H1 (cell line): ENCODE results near the gene MEIS2. TPM values are rescaled to one million over a fixed set of nuclear protein-coding genes. Genes with fewer than 3 reads are reported as not detected.

Experiments
- CTCF ChIA-PET: fragments of 300-600 bp; sonication (Branson Sonifier 250); formaldehyde crosslinking; loops from one replicate; lab custom pipeline; 2021; ENCODE audit not compliant: partially characterized antibody; lab: Charles Lee
- POLR2A ChIA-PET: fragments of 300-600 bp; sonication (Branson Sonifier 250); formaldehyde crosslinking; loops from one replicate; lab custom pipeline; 2021; ENCODE audit warnings: inconsistent platforms; ENCODE audit not compliant: partially characterized antibody; lab: Charles Lee
- DNase-seq, 2 experiments: peaks; one replicate each; pipeline versions ENCODE4 v3.0.0 to v3.0.0-alpha.2; 2010 to 2022; ENCODE audit warnings: low spot score in 2 of 2, low read depth in 1 of 2, mixed read lengths in 1 of 2
- FAIRE-seq: peaks from 2 replicates; lab custom pipeline; 2011; peaks lifted over from hg19 to GRCh38; lab: Jason Lieb, UNC
- H2AFZ ChIP-seq: 2 replicates; pipeline ENCODE4 v1.8.1; 2012; ENCODE audit warnings: low read length, inconsistent platforms
- H2AK5ac ChIP-seq: 2 replicates; pipeline ENCODE4 v1.6.1; 2013; ENCODE audit warnings: low read depth, low read length
- H2BK120ac ChIP-seq: replicated peaks from 2 replicates; pipeline ENCODE3; 2013; ENCODE audit warnings: low read depth, low read length, inconsistent platforms
- H2BK12ac ChIP-seq: 2 replicates; pipeline ENCODE4 v1.6.1; 2013; ENCODE audit warnings: low read depth, low read length
- H2BK15ac ChIP-seq: 2 replicates; pipeline ENCODE4 v1.6.1; 2013; ENCODE audit warnings: low read length
- H2BK20ac ChIP-seq: 2 replicates; pipeline ENCODE4 v1.6.1; 2013; ENCODE audit warnings: low read length
- H2BK5ac ChIP-seq: 2 replicates; pipeline ENCODE4 v1.6.1; 2013; ENCODE audit warnings: low read depth, low read length
- H3K14ac ChIP-seq: 2 replicates; pipeline ENCODE4 v1.6.1; 2013; ENCODE audit warnings: inconsistent platforms; ENCODE audit not compliant: insufficient read length
- H3K18ac ChIP-seq: 2 replicates; pipeline ENCODE4 v1.6.1; 2013; ENCODE audit warnings: low read length; ENCODE audit errors: extremely low read depth
- H3K23ac ChIP-seq: 2 replicates; pipeline ENCODE4 v1.6.1; 2013; ENCODE audit warnings: inconsistent platforms; ENCODE audit not compliant: insufficient read length
- H3K23me2 ChIP-seq: 2 replicates; pipeline ENCODE4 v1.6.1; 2013; ENCODE audit warnings: low read depth, low read length
- H3K27ac ChIP-seq: 2 replicates; pipeline ENCODE4 v1.6.1; 2011; ENCODE audit warnings: low read depth, low read length, inconsistent platforms
- H3K27me3 ChIP-seq, 4 experiments: replicated peaks in 1 of 4; 1 replicate in 1 of 4; 2 replicates in 3 of 4; pipeline versions ENCODE4 v1.6.1 to v1.8.1; 2011 to 2013; ENCODE audit warnings: low read length in 3 of 4, mild to moderate bottlenecking in 3 of 4, inconsistent platforms in 2 of 4, mixed read lengths in 2 of 4, moderate library complexity in 1 of 4; ENCODE audit not compliant: control insufficient read depth in 3 of 4, insufficient read depth in 3 of 4; ENCODE audit errors: extremely low read depth in 1 of 4
- H3K36me3 ChIP-seq, 4 experiments: 2 replicates each; pipeline versions ENCODE4 v1.6.1 to v1.8.1; 2011 to 2013; ENCODE audit warnings: mild to moderate bottlenecking in 4 of 4, low read length in 3 of 4, moderate library complexity in 2 of 4, control low read depth in 1 of 4, inconsistent platforms in 1 of 4; ENCODE audit not compliant: insufficient read depth in 4 of 4, control insufficient read depth in 2 of 4
- H3K4ac ChIP-seq: replicated peaks from 2 replicates; pipeline ENCODE3; 2013; ENCODE audit warnings: low read length, low read depth, mixed read lengths, inconsistent platforms; ENCODE audit not compliant: insufficient read length
- H3K4me1 ChIP-seq, 4 experiments: replicated peaks in 1 of 4; 1 replicate in 1 of 4; 2 replicates in 3 of 4; pipeline versions ENCODE4 v1.6.1 to v1.8.1; 2011 to 2013; ENCODE audit warnings: low read length in 3 of 4, inconsistent platforms in 2 of 4, mixed read lengths in 1 of 4; ENCODE audit not compliant: insufficient read depth in 4 of 4, control insufficient read depth in 3 of 4
- H3K4me2 ChIP-seq, 2 experiments: 2 replicates each; pipeline versions ENCODE4 v1.6.1 to v1.8.1; 2011 to 2013; ENCODE audit warnings: low read depth in 2 of 2, low read length in 2 of 2, control low read depth in 1 of 2, inconsistent platforms in 1 of 2, mild to moderate bottlenecking in 1 of 2; ENCODE audit not compliant: insufficient read depth in 1 of 2
- H3K4me3 ChIP-seq, 4 experiments: fragments of 200-600, 300-600 bp in 1 of 4; sonication (generic), shearing (Covaris generic), sonication (Bioruptor Twin) in 1 of 4; 2 replicates each; pipeline versions ENCODE4 v1.5.1 to v1.8.1; 2011 to 2016; ENCODE audit warnings: low read length in 4 of 4, low read depth in 3 of 4, control low read depth in 2 of 4, inconsistent platforms in 2 of 4, mild to moderate bottlenecking in 2 of 4, mixed read lengths in 1 of 4, moderate library complexity in 1 of 4; ENCODE audit not compliant: insufficient read depth in 2 of 4; ENCODE audit errors: extremely low read depth in 1 of 4
- H3K56ac ChIP-seq: replicated peaks from 2 replicates; pipeline ENCODE3; 2013; ENCODE audit warnings: low read depth, mild to moderate bottlenecking, mixed read lengths, low read length, inconsistent platforms; ENCODE audit not compliant: insufficient read length
- H3K79me1 ChIP-seq: 2 replicates; pipeline ENCODE4 v1.6.1; 2013; ENCODE audit warnings: low read depth, low read length, control low read depth
- H3K79me2 ChIP-seq, 2 experiments: 2 replicates each; pipeline versions ENCODE4 v1.6.1 to v1.8.1; 2012 to 2013; ENCODE audit warnings: low read length in 2 of 2, mild to moderate bottlenecking in 2 of 2, inconsistent platforms in 1 of 2; ENCODE audit not compliant: insufficient read depth in 2 of 2, control insufficient read depth in 1 of 2
- H3K9ac ChIP-seq, 4 experiments: replicated peaks in 1 of 4; 1 replicate in 1 of 4; 2 replicates in 3 of 4; pipeline versions ENCODE4 v1.6.1 to v1.8.1; 2011 to 2013; ENCODE audit warnings: low read depth in 3 of 4, low read length in 3 of 4, control low read depth in 2 of 4, mild to moderate bottlenecking in 2 of 4, moderate library complexity in 2 of 4, inconsistent platforms in 1 of 4; ENCODE audit errors: extremely low read depth in 1 of 4
- H3K9me3 ChIP-seq, 2 experiments: 2 replicates each; pipeline versions ENCODE4 v1.6.1 to v1.8.1; 2012 to 2013; ENCODE audit warnings: mild to moderate bottlenecking in 2 of 2, moderate library complexity in 2 of 2, control low read depth in 1 of 2, inconsistent platforms in 1 of 2, low read depth in 1 of 2, low read length in 1 of 2, mixed read lengths in 1 of 2; ENCODE audit not compliant: insufficient read depth in 2 of 2
- H4K20me1 ChIP-seq, 2 experiments: replicated peaks in 1 of 2; 2 replicates each; pipeline versions ENCODE3 to v1.8.1; 2011 to 2013; ENCODE audit warnings: inconsistent platforms in 2 of 2, low read length in 2 of 2, mild to moderate bottlenecking in 1 of 2; ENCODE audit not compliant: insufficient read depth in 2 of 2, control insufficient read depth in 1 of 2
- H4K5ac ChIP-seq: 2 replicates; pipeline ENCODE4 v1.6.1; 2013; ENCODE audit warnings: low read length, low read depth, mixed read lengths, inconsistent platforms; ENCODE audit not compliant: insufficient read length
- H4K8ac ChIP-seq: 2 replicates; pipeline ENCODE4 v1.8.0; 2013; ENCODE audit warnings: mild to moderate bottlenecking, moderate library complexity, low read length, inconsistent platforms; ENCODE audit not compliant: insufficient read depth; ENCODE audit errors: extremely low read depth
- H4K91ac ChIP-seq: replicated peaks from 2 replicates; pipeline ENCODE3; 2013; ENCODE audit warnings: low read length, mixed read lengths, inconsistent platforms; ENCODE audit not compliant: insufficient read length
- CBX5 ChIP-seq: fragments of 300-800, 300-1000 bp; sonication (generic); IDR thresholded peaks from 2 replicates; pipeline ENCODE4 v1.7.1; 2016; ENCODE audit warnings: antibody characterized with exemption, low read length, low read depth
- EP300 ChIP-seq, 2 experiments: IDR thresholded peaks; 1 replicate in 1 of 2; 2 replicates in 1 of 2; pipeline ENCODE4 v1.6.1; 2011 to 2012; ENCODE audit warnings: low read depth in 2 of 2, low read length in 2 of 2, mild to moderate bottlenecking in 2 of 2, borderline replicate concordance in 1 of 2, inconsistent platforms in 1 of 2, moderate library complexity in 1 of 2
- SIN3A ChIP-seq, 2 experiments: IDR thresholded peaks in 1 of 2; conservative IDR thresholded peaks in 1 of 2; 2 replicates each; pipeline ENCODE4 v1.6.1; 2011 to 2012; ENCODE audit warnings: low read length in 2 of 2, improper control_type of control experiment in 1 of 2, low read depth in 1 of 2, mild to moderate bottlenecking in 1 of 2
- WGBS, 2 experiments: shearing (Covaris generic) in 1 of 2; methylation state at CpG; one replicate each; pipeline versions ENCODE4 v1.1.6 to v1.1.7; 2013 to 2015; ENCODE audit warnings: low lambda C conversion rate in 2 of 2, mixed read lengths in 2 of 2, inconsistent platforms in 1 of 2, low coverage in 1 of 2, missing lambda C conversion rate in 1 of 2; ENCODE audit not compliant: insufficient replicate concordance in 2 of 2, insufficient coverage in 1 of 2, insufficient read length in 1 of 2; ENCODE audit errors: extremely low coverage in 1 of 2, missing lambda C conversion rate in 1 of 2; 5-methylcytosine and 5-hydroxymethylcytosine counted together
- polyA plus RNA-seq, 7 experiments: library from polyadenylated mRNA; depleted of rRNA in 3 of 7; stranded (reverse) in 5 of 7; unstranded in 2 of 7; fragments of >200 nt in 5 of 7; fragments of 200-250 nt in 2 of 7; gene quantifications; 1 replicate in 5 of 7; 2 replicates in 1 of 7; 4 replicates in 1 of 7; pipeline versions ENCODE4 v1.2.1 to v1.2.3, GENCODE V29; 2011 to 2013; ENCODE audit warnings: missing spikeins in 2 of 7, mixed read lengths in 2 of 7
- total RNA-seq: library from RNA; stranded (reverse); fragmentation: NEBNext Ultra II Directional; extraction: Animal tissue kit (Norgen Biotek cat#: 25700); gene quantifications from 2 replicates; pipeline ENCODE4 v1.2.1, GENCODE V29; 2021

The MEIS2 gene
- total and polyA plus RNA-seq, 2 of the 8 experiments (the other 6 are each of a cell fraction or from before 2014, with no cell fraction given), result 0.22 to 1.2 TPM

- TF ChIP-seq SIN3A (conservative IDR thresholded peaks at IDR 0.05 in 1 of 2, IDR thresholded peaks at IDR 0.05 in 1 of 2; ENCODE audit: low read depth in 1 of 2, low read length in 2 of 2) (no peak), EP300 (IDR thresholded peaks at IDR 0.05; ENCODE audit: borderline replicate concordance in 1 of 2, low read depth in 2 of 2, low read length in 2 of 2) (no peak), CBX5 (no peak)
- H3K36me3 ChIP-seq, result no peaks in the 10 kb centered on the region
- no peaks in the 10 kb centered on the region for H3K27me3 ChIP-seq
- no peak overlapping the region for H2BK15ac ChIP-seq
- no peak overlapping the region for H3K18ac ChIP-seq
- H3K79me1 ChIP-seq, result no peaks in the 10 kb centered on the region
- H3K56ac ChIP-seq, result no peak overlapping the region
- H3K4me2 ChIP-seq, result no peak overlapping the region
- H4K8ac ChIP-seq, result no peak overlapping the region
- no peaks in the 10 kb centered on the region for H3K23me2 ChIP-seq
- no peak for DNase-seq
- ChIA-PET POLR2A (no interaction called here), CTCF (no interaction called here)
- no peaks in the 10 kb centered on the region for H3K9me3 ChIP-seq
- H3K23ac ChIP-seq, result no peak overlapping the region
- no peak overlapping the region for H3K4me3 ChIP-seq
- no peak overlapping the region for H3K27ac ChIP-seq
- no peak overlapping the region for H4K5ac ChIP-seq
- H2BK120ac ChIP-seq, result no peak overlapping the region
- no peak overlapping the region for H3K4ac ChIP-seq
- H3K4me1 ChIP-seq, result peaks cover 0 to 3% (median 0%) of the 10 kb centered on the region in 4 experiments; a peak in 2 of 7 replicates
- WGBS, 2 experiments, result 87% methylated on average over 5 of the region's 5 CpGs; no CpG with 5 or more reads in 1 of the 2 experiments
- H2AFZ ChIP-seq, result no peak overlapping the region
- H2BK12ac ChIP-seq, result no peak overlapping the region
- H2BK20ac ChIP-seq, result no peak overlapping the region
- no peak overlapping the region for H3K9ac ChIP-seq
- no peak overlapping the region for H2AK5ac ChIP-seq
- no peak overlapping the region for H4K91ac ChIP-seq
- no peaks in the 10 kb centered on the region for H4K20me1 ChIP-seq
- FAIRE-seq, result no peak
- no peaks in the 10 kb centered on the region for H3K79me2 ChIP-seq
- H3K14ac ChIP-seq, result no peak overlapping the region
- H2BK5ac ChIP-seq, result no peak overlapping the region
Measured at GRCh38 chr15:36925049-36925448, 175.3 kb downstream of the MEIS2 start.
